ENCODE results near the gene FIGNL2. TPM values are rescaled to one million over a fixed set of nuclear protein-coding genes. Genes with fewer than 3 reads are reported as not detected.

The FIGNL2 gene
- total RNA-seq, 1 donor from 2014 or later, result 17.8 TPM

- Mint-ChIP-seq H3K4me1 (ENCODE audit: unreplicated experiment) (peaks cover 45% of the 10 kb centered on the region), H3K4me3 (peak overlapping the region; percentile 49), H3K27ac (peak overlapping the region; percentile 40), H3K36me3 (no peaks in the 10 kb centered on the region), H3K9me3 (no peaks in the 10 kb centered on the region), H3K27me3 (peaks cover 3% of the 10 kb centered on the region)
- TF ChIP-seq CTCF (conservative IDR thresholded peaks at IDR 0.05), result no peak
- no peak for DNase-seq (ENCODE audit: extremely low spot score, unreplicated experiment)
Observed at GRCh38 chr12:51851413-51852124, 3.1 kb upstream of the FIGNL2 start.

GRCh38 chr12:51850965-51851299, 2.4 kb upstream of the FIGNL2 start:
- Mint-ChIP-seq H3K27ac (no peak overlapping the region), H3K4me1 (ENCODE audit: unreplicated experiment) (peaks cover 42% of the 10 kb centered on the region), H3K4me3 (peak overlapping the region; percentile 49), H3K27me3 (no peaks in the 10 kb centered on the region), H3K9me3 (no peaks in the 10 kb centered on the region), H3K36me3 (no peaks in the 10 kb centered on the region)
- no peak for TF ChIP-seq CTCF (conservative IDR thresholded peaks at IDR 0.05)
- DNase-seq (ENCODE audit: extremely low spot score, unreplicated experiment), result no peak

- Mint-ChIP-seq H3K9me3 (no peaks in the 10 kb centered on the region), H3K4me3 (peak overlapping the region; percentile 77), H3K27ac (no peak overlapping the region), H3K4me1 (ENCODE audit: unreplicated experiment) (peaks cover 43% of the 10 kb centered on the region), H3K27me3 (no peaks in the 10 kb centered on the region), H3K36me3 (no peaks in the 10 kb centered on the region)
- no peak for DNase-seq (ENCODE audit: extremely low spot score, unreplicated experiment)
- TF ChIP-seq CTCF (conservative IDR thresholded peaks at IDR 0.05), result no peak
Observed at GRCh38 chr12:51850081-51850964, 1.8 kb upstream of the FIGNL2 start.

GRCh38 chr12:51848841-51849735, 570 bp upstream of the FIGNL2 start:
- peak; percentile 35 for TF ChIP-seq CTCF (conservative IDR thresholded peaks at IDR 0.05)
- no peak for DNase-seq (ENCODE audit: extremely low spot score, unreplicated experiment)
- no peaks in the 10 kb centered on the region for H3K36me3 Mint-ChIP-seq
- H3K9me3 Mint-ChIP-seq, result no peaks in the 10 kb centered on the region
- H3K27me3 Mint-ChIP-seq, result no peaks in the 10 kb centered on the region
- no peak overlapping the region for H3K27ac Mint-ChIP-seq
- peak overlapping the region; percentile 77 for H3K4me3 Mint-ChIP-seq
- H3K4me1 Mint-ChIP-seq (ENCODE audit: unreplicated experiment), result peaks cover 53% of the 10 kb centered on the region

- Mint-ChIP-seq H3K9me3 (no peaks in the 10 kb centered on the region), H3K27me3 (no peaks in the 10 kb centered on the region), H3K36me3 (no peaks in the 10 kb centered on the region), H3K27ac (no peak overlapping the region), H3K4me3 (peak overlapping the region; percentile 91), H3K4me1 (ENCODE audit: unreplicated experiment) (peaks cover 51% of the 10 kb centered on the region)
- no peak for TF ChIP-seq CTCF (conservative IDR thresholded peaks at IDR 0.05)
- DNase-seq (ENCODE audit: extremely low spot score, unreplicated experiment), result no peak
Observed at GRCh38 chr12:51847643-51848325, 734 bp downstream of the FIGNL2 start.
